HG02870 (cell line): ENCODE measurements around the gene WDTC1.

Experiments
- ATAC-seq: cut with Tn5 transposase; IDR thresholded peaks from one replicate; pipeline ENCODE4 v1.9.1; 2021; ENCODE audit warnings: mild to moderate bottlenecking, moderate library complexity; ENCODE audit not compliant: unreplicated experiment

The WDTC1 gene

GRCh38 chr1:27353629-27354028, 119.2 kb downstream of the WDTC1 start:
- no peak for ATAC-seq

GRCh38 chr1:27355683-27356082, 121.3 kb downstream of the WDTC1 start:
- no peak for ATAC-seq

- ATAC-seq = no peak
Observed at GRCh38 chr1:27356277-27356618, 121.8 kb downstream of the WDTC1 start.

- no peak for ATAC-seq
Observed at GRCh38 chr1:27356619-27357280, 122.3 kb downstream of the WDTC1 start.

- no peak for ATAC-seq
Observed at GRCh38 chr1:27357281-27358037, 123.0 kb downstream of the WDTC1 start.
